Kidney (tissue), 14 donors: ENCODE measurements around the gene THEMIS. TPM values are rescaled to one million over a fixed set of nuclear protein-coding genes. Genes with fewer than 3 reads are reported as not detected.

Source experiments
- DNase-seq, 5 donors: peaks; one replicate each; pipeline ENCODE4 v3.0.0-alpha.2; 2013 to 2020
- FAIRE-seq: peaks from 2 replicates; lab custom pipeline; 2012; peaks lifted over from hg19 to GRCh38; lab: Jason Lieb, UNC
- H3K27ac ChIP-seq, 2 donors: one replicate each; pipeline ENCODE4 v1.7.0; 2013; ENCODE audit warnings: low read depth in 2 of 2, low read length in 2 of 2, inconsistent platforms in 1 of 2
- H3K27me3 ChIP-seq: one replicate; pipeline ENCODE4 v1.7.1; 2013; ENCODE audit warnings: low read length, inconsistent platforms; ENCODE audit not compliant: control insufficient read depth, insufficient read depth
- H3K36me3 ChIP-seq, 3 donors: one replicate each; pipeline versions ENCODE4 v1.7.0 to v1.7.1; 2013; ENCODE audit warnings: low read length in 3 of 3, control low read depth in 1 of 3, inconsistent platforms in 1 of 3; ENCODE audit not compliant: insufficient read depth in 3 of 3, control insufficient read depth in 2 of 3
- H3K4me1 ChIP-seq, 3 donors: one replicate each; pipeline versions ENCODE4 v1.7.0 to v1.7.1; 2013; ENCODE audit warnings: low read length in 3 of 3, inconsistent platforms in 1 of 3, low read depth in 1 of 3; ENCODE audit not compliant: control insufficient read depth in 2 of 3, insufficient read depth in 2 of 3
- H3K4me3 ChIP-seq, 3 donors: one replicate each; pipeline versions ENCODE4 v1.7.0 to v1.8.1; 2013; ENCODE audit warnings: low read length in 3 of 3, control low read depth in 1 of 3, inconsistent platforms in 1 of 3
- H3K9ac ChIP-seq, 3 donors: one replicate each; pipeline versions ENCODE4 v1.7.0 to v1.7.1; 2013; ENCODE audit warnings: low read length in 3 of 3, control low read depth in 1 of 3, inconsistent platforms in 1 of 3
- H3K9me3 ChIP-seq, 3 donors: one replicate each; pipeline versions ENCODE4 v1.7.0 to v1.7.1; 2013; ENCODE audit warnings: low read length in 3 of 3, control low read depth in 1 of 3, inconsistent platforms in 1 of 3; ENCODE audit not compliant: control insufficient read depth in 2 of 3, insufficient read depth in 1 of 3
- CTCF ChIP-seq: IDR thresholded peaks from 3 replicates; pipeline ENCODE4 v1.5.1; 2012; ENCODE audit warnings: mild to moderate bottlenecking, moderate library complexity, borderline replicate concordance; ENCODE audit not compliant: insufficient read depth; ENCODE audit errors: extremely low read depth
- intact Hi-C: fragments of 100-400 bp; cut with DNase I; formaldehyde crosslinking; loops from one replicate; pipeline ENCODE4 v1.11.1; 2022
- polyA plus RNA-seq: library from polyadenylated mRNA; stranded (reverse); fragments of 350-450 nt; fragmentation: Illumina TruSeq; extraction: RNeasy Lipid Tissue Mini Kit (QIAGEN cat#74804); gene quantifications from one replicate; pipeline ENCODE4 v1.2.3, GENCODE V29; 2014; ENCODE audit warnings: low read depth, low replicate concordance; ENCODE audit not compliant: insufficient read depth
- total RNA-seq: library from RNA; stranded (reverse); fragmentation: NEBNext Ultra II Directional; extraction: Animal tissue kit (Norgen Biotek cat#: 25700); gene quantifications from one replicate; pipeline ENCODE4 v1.2.1, GENCODE V29; 2021
- donor health status: control.
- donor health status: control.
- donor health status: control.
- donor health status: control.
- donor health status: control.
- donor health status: DM: yes; HTN: yes; CAD: no.
- donor health status: Normal renal cell carcinoma (clear cell type).

Gene THEMIS
- total and polyA plus RNA-seq, 2 donors from 2014 or later = 3.3 TPM; not detected in 1

- Histone ChIP-seq H3K36me3 (no peaks in the 10 kb centered on the region), H3K27me3 (no peaks in the 10 kb centered on the region), H3K4me1 (no peaks in the 10 kb centered on the region), H3K9ac (no peak overlapping the region), H3K9me3 (no peaks in the 10 kb centered on the region), H3K27ac (no peak overlapping the region), H3K4me3 (no peak overlapping the region)
- FAIRE-seq (no peak), DNase-seq (no peak)
- no peak for TF ChIP-seq CTCF
- intact Hi-C loops = no loop called here
Observed at GRCh38 chr6:127791779-127792528, 108.9 kb downstream of the THEMIS start.

GRCh38 chr6:127790571-127790970, 110.3 kb downstream of the THEMIS start:
- no peak overlapping the region for H3K4me3 ChIP-seq
- no peaks in the 10 kb centered on the region for H3K4me1 ChIP-seq
- DNase-seq (peak in 1 of 5 donors; percentile 59), FAIRE-seq (no peak)
- no peak overlapping the region for H3K9ac ChIP-seq
- H3K27me3 ChIP-seq = no peaks in the 10 kb centered on the region
- no peaks in the 10 kb centered on the region for H3K9me3 ChIP-seq
- intact Hi-C loops = no loop called here
- H3K36me3 ChIP-seq = no peaks in the 10 kb centered on the region
- no peak overlapping the region for H3K27ac ChIP-seq
- TF ChIP-seq CTCF = no peak

DNA sequence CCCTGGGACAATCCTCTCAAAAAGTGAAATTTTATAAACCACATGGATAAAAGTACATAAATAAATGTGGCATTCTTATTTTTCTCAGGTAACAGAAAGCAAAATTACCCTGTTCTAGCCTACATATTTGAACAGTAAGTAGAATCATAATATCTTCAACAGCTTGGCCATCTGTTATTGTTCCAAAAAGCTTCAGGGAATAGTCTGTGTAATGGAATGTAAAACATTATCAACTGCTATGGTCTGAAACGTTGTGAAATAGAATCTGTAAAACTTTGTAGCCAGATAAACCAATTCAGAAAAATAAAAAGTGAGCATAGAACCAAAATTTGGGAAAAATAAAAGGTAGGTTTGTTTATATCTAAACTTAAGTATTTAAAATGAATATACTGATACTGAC, 114.7 kb downstream of the THEMIS start:
- no peak overlapping the region for H3K9ac ChIP-seq
- H3K4me1 ChIP-seq = no peaks in the 10 kb centered on the region
- DNase-seq (no peak), FAIRE-seq (no peak)
- H3K4me3 ChIP-seq = no peak overlapping the region
- H3K36me3 ChIP-seq = no peaks in the 10 kb centered on the region
- TF ChIP-seq CTCF = no peak
- H3K9me3 ChIP-seq = no peaks in the 10 kb centered on the region
- no peak overlapping the region for H3K27ac ChIP-seq
- intact Hi-C loops = no loop called here
- H3K27me3 ChIP-seq = no peaks in the 10 kb centered on the region
